NCI-H2196 (cell line): ENCODE measurements around the gene H6PD.

Source experiments
- DNase-seq: peaks from one replicate; lab custom pipeline; 2025; ENCODE audit not compliant: unreplicated experiment; lab: John Stamatoyannopoulos, UW

H6PD gene

GRCh38 chr1:9314711-9315379 lies 80.3 kb downstream of the H6PD start:
- DNase-seq, result no peak

GRCh38 chr1:9315411-9316079 lies 81.0 kb downstream of the H6PD start:
- peak; percentile 16 for DNase-seq

GRCh38 chr1:9316080-9316444 lies 81.5 kb downstream of the H6PD start:
- no peak for DNase-seq

- no peak for DNase-seq
These were observed 81.9 kb downstream of the H6PD start for GRCh38 chr1:9316512-9316911.

DNA sequence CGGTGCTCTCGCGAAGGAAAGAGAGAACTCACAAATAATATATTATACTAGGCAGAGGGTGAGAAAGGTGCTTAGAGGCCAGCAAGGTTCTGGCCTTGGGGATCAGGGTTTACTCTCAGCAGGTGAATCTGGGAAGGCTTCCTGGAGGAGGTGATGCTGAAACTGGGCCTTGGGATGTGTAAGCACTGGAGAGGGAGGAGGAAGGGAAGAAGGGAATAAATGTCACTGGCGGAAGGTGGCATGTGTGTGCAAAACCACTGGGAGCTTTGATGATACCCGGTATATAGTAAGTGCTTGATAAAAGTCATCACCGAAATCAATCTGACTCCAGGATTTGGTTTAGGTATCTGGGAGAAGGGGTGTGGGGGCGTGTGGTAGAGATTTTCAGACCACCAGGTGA lies 82.5 kb downstream of the H6PD start:
- no peak for DNase-seq

DNA sequence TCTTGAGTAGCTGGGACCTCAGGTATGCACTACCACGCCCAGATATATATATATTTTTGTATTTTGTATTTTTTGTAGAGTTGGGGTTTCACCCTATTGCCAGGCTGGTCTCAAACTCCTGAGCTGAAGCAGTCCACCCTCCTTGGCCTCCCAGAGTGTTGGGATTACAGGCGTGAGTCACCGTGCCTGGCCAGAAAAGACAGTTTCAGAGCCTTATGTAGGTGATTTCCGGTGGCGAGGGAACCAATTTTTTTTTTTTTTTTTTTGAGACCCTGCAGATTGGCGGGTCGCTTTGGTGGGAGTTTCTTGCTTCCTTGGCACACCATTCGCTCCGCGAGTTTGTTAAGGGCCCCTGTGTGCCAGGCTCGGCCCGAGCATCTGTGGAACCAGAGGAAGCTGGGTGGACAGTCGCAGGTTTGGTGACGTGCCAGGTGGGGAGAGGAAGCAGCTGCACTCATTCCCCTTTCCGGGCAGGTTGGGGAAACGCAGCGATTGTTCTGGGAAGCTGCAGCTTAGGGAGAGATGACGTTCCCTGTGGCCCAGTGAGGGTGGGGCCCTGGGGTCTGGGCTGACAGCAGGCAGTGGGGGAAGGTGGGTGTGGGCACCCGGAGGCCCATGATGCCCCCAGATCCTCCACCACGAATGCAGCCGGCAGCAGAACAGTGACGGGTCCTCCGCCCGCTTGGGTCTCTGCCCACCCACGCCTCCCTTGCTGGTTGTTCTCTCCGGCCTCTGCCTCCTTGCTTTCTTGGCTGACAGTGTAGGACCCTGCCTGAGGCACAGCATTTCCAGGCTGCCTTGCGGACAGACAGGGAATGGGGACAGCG lies 83.2 kb downstream of the H6PD start:
- no peak for DNase-seq

DNA sequence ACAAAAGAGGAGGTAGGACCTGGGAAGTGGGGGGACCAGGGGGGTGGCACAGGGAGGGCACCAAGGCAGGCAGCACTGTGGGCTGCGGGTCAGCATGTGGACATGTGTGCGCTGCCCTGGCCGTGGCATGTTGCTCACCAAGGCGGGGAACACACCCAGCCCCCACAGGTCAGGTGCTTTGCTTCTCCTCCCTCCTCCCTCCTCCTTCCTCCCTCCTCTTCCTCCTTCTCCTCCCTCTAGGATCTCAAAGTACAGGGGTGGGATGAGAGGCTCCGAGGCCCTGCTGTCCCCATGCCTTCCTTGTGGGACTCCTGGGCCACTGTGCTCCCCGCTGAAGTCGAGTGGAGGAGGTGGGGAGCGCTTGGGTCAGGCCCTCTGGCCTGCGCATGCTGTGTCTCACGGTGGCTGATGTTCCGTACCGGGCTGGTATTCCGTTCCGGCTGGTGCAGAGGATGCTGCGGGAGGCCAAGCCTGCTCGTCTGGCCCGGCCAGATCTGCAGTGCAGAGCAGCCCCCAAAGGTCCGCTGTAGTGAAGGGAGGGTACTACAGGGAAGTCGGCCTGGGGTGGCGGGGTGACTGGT lies 84.7 kb downstream of the H6PD start:
- no peak for DNase-seq

GRCh38 chr1:9319789-9320519 lies 85.4 kb downstream of the H6PD start:
- DNase-seq, result no peak
